NCI-H2227 (cell line): ENCODE measurements around the gene MSH6.

Source experiments
- DNase-seq: peaks from one replicate; lab custom pipeline; 2025; ENCODE audit not compliant: unreplicated experiment; lab: John Stamatoyannopoulos, UW

The MSH6 gene

GRCh38 chr2:47783486-47784351 is 774 bp downstream of the MSH6 start:
- peak; percentile 89 for DNase-seq

DNA sequence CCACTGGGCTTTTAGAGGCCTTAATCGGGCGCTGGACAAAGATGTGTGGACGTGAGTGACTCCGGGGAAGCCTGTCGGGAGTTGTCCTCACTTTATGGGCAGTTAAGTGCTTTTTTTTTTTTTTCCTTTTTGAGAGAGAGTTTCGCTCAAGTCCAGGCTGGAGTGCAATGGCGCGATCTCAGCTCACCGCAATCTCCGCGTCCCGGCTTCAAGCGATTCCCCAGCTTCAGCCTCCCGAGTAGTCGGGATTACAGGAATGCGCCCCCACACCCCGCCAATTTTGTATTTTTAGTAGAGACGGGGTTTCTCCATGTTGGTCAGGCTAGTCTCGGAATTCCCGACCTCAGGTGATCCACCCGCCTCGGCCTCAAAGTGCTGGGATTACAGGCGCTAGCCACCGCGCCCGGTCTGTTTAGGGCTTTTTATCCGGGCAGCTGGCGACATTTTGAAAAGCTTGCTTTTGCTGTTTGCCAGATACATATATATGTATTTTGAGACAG is 1.5 kb downstream of the MSH6 start:
- DNase-seq: peak; percentile 51

- DNase-seq: no peak
Measured at GRCh38 chr2:47785986-47786385, 3.0 kb downstream of the MSH6 start.

DNA sequence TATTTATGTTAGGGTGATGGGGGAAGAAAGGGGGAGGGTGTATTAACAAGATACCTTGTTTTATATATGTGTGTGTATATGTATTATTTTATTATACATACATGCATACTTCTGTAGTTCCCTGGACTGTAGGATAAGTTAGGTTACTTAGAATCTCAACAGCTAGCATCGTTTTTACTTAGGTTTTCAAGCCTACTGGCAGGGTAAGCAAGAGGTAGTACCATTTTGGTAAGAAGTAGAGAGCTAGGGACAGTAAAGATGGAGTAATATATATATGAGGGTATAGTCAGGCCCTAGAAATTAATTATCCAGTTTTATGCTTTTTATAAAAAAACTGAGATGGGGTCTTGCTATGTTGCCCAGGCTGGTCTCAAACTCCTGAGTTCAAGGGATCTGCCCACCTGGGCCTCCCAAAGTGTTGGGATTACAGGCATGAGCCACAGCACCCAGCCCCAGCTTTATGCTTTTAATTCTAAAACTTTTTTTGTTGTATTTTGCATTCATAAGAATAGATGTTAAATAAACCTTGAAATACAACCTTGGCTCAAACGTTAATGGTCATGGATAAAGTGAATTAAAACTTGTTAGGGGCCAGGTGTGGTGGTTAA is 13.2 kb downstream of the MSH6 start:
- no peak for DNase-seq

GRCh38 chr2:47798631-47799030 is 15.7 kb downstream of the MSH6 start:
- no peak for DNase-seq

- no peak for DNase-seq
Measured at GRCh38 chr2:47799031-47799609, 16.2 kb downstream of the MSH6 start.

- DNase-seq: no peak
Measured at GRCh38 chr2:47801118-47801517, 18.2 kb downstream of the MSH6 start.

GRCh38 chr2:47803363-47803762 is 20.4 kb downstream of the MSH6 start:
- peak; percentile 9 for DNase-seq

GRCh38 chr2:47803770-47804169 is 20.8 kb downstream of the MSH6 start:
- no peak for DNase-seq

DNA sequence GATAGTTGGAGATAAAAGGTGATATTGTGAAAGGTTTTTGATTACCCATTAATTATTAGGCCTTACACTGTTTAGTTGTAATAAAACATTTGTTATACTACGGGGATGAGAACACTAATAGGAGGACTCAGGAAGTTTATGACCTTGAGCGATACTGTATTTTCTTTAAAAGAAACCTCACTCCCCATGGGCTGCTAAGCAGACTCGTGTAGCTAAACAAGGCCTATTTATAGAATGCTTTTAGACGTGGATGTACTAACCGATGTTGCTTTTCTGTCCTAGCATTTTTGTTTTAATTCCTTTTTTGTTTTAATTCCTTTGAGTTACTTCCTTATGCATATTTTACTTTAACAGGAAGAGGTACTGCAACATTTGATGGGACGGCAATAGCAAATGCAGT is 22.9 kb downstream of the MSH6 start:
- no peak for DNase-seq

DNA sequence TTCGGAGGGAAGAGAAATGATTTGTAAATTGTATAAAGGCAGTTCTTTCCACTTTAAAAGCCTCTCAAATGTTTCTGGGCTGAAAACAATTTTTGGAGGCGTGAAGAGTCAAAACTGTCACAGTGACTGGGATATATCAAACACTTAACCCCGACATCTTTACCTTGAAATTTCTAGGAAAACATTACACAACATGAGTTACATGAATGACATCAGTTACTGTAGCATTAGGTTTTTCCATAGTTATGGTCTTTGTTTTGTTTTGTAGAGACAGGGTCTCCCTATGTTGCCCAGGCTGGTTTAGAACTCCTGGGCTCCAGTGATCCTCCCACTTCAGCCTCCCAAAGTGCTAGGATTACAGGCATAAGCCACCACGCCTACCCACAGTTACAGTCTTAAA is 25.7 kb downstream of the MSH6 start:
- DNase-seq: peak; percentile 48

DNA sequence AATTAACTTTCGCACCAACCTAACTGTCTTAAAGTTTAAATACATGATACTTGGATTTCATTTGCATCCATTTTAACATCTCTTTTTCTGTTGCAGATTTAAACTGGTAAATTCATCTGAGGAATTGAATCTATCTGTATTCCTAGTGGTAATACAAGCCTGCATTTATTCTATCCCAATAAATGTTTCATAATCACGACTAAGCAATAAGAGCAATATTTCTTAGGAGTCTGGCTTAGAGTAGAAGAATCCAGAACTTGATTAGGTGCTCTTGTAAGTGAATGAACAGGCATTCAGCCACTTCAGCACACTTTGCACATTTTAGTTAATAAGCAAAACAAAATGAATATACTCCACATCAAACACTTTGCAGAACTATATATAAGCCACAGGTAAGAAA is 27.0 kb downstream of the MSH6 start:
- DNase-seq: no peak

GRCh38 chr2:47810850-47811249 is 27.9 kb downstream of the MSH6 start:
- DNase-seq: no peak

DNA sequence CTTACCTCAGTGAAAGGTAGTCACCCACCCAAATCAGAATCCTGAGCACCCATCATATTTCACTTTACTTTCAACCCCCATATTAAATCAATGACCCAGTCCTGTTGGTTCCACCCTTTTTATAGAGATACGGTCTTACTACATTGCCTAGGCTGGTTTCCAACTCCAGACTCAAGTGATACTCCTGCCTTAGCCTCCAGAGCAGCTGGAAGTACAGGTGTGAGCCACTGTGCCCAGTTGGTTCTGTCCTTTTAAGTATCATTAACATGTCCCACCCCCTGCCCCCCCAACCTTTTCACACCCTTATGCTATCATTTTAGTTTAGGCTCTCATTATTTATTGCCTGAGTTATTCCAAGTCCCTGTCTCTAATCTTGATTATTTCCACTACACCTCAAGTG is 28.7 kb downstream of the MSH6 start:
- no peak for DNase-seq

- no peak for DNase-seq
Measured at GRCh38 chr2:47815764-47816163, 32.8 kb downstream of the MSH6 start.

DNA sequence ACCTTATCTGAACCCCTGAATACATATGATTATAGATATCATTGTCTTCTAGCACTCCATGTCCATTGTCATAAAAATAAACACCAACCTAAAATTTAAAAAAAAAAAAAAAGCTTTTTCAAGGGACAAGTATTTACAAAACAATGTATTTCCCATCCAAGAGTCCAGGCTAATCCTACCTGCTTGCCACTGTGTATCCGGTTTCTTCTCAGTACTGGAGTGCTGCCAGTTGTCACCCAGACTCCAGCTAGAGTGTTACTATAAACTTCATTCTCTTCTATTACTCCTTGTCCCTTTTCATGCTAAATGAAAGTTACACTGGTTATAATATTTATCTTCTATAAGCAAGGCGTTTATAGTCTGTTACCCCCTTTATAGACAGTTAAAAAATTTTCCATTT is 35.8 kb downstream of the MSH6 start:
- DNase-seq: no peak

DNA sequence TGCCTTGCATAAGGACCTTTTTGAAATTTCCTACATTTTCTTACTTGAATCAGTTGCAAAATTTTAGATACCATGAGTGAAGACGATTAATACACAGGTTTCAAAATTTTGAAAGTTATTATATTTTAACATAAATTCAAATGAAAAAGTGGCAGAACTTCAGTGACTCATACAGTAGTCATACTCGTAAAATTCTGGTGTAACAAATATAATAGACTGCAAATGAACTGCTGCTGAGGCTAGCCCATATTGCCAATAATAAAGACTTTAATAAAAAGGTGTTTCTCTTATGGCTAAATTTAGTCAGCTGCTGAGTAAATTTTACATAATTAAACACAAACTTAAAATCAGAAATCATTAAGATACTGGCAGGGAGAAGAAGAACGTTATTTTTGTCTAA is 36.9 kb downstream of the MSH6 start:
- no peak for DNase-seq

GRCh38 chr2:47822518-47822917 is 39.6 kb downstream of the MSH6 start:
- DNase-seq: no peak

DNA sequence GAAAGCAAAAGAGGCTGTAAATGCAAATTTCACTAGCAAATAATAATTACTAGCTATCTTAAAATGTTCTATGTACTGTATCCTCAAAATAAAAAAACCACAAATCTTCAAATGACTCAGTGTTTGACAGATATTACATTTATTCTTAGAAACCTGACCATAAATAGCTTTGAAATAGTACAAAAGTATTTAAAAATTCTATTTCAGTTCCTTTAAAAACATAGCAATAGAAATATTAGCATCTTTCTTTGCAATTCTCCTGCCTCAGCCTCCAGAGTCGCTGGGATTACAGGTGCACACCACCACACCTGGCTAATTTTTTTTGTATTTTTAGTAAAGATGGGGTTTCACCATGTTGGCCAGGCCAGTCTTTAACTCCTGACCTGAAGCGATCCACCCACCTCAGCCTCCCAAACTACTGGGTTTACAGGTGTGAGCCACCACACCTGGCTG is 50.6 kb downstream of the MSH6 start:
- no peak for DNase-seq

DNA sequence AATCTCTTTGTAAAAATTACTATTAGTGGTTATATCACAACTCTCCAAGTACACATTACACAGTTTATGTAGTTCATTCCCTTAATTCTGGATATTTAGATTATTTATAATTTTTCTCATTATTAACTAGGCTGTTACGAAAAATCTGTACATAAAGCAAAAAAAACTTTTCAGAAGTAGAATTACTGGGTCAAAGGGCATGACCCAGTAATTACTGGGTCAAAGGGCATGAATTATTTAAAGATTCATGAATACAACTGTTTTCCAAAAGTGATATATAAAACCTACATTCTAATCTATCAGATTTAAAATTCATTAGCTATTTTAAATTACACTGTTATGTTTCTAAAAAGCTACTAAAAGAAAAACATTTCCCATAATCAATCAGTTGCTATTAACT is 55.3 kb downstream of the MSH6 start:
- no peak for DNase-seq

DNA sequence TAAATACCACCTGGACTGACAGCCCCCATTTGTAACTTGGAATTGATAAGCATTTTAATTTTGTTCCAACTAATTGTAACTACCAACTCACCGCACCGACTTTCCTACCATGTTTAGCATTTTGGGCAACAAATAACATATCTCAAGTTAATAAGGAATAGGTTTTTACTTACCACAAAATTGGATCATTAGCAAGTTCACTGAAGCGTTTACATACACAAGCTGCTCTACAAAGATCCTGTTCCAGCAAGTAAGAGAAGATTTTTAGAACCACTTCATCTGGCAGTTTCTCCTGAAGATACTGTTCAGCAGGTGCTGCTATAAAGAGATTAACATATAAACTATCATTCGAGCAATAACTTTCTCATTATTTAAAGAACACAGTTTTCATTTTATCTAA is 55.7 kb downstream of the MSH6 start:
- no peak for DNase-seq

DNA sequence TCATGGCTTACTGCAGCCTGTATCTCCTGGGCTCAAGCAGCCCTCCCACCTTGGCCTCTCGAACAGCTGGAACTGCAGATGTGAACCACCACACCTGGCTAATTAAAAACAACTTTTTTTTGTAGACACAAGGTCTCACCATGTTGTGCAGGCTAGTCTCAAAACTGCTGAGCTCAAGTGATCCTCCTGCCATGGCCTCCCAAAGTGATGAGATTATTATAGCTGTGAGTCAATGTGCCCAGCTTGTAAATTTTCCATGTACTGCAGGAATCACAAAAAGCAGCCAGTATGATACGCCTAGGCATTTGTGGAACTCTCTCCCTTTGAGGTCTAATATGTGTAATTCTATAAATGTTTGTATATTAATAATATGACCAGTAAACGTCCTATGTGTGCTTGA is 59.9 kb downstream of the MSH6 start:
- DNase-seq: no peak
